HG02678 (cell line): ENCODE data around the gene MYOC.
A peak's percentile ranks its signal among the peaks of the same experiment; 100 is the strongest.
"Not testable (repeated sequence)": the region's sequence is repeated elsewhere in the genome, so short reads cannot be mapped to it uniquely, and the experiment has no call there.

Experiments used
- ATAC-seq: cut with Tn5 transposase; IDR thresholded peaks from one replicate; pipeline ENCODE4 v1.9.1; 2021; ENCODE audit warnings: mild to moderate bottlenecking, moderate library complexity; ENCODE audit not compliant: unreplicated experiment

MYOC gene

GRCh38 chr1:171611306-171611705 lies 41.2 kb downstream of the MYOC start:
- no peak for ATAC-seq

DNA sequence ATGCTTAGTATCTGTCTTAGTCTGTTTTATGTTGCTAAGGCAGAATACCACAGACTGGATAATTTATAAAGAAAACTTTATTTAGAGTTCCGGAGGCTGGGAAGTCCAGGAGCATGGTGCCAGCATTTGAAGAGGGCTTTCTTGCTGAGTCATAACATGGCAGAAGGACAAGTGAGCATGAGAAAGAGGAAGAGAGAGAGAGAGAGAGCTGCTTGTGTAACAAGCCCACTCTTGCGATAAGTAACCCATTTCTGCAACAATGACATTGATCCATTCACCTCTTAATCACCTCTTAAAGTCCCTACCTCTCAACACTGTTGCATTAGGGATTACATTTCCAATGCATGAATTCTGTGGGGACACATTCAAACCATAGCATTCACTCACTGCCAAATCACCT lies 42.1 kb downstream of the MYOC start:
- ATAC-seq = peak; percentile 42

GRCh38 chr1:171606402-171606941 lies 46.0 kb downstream of the MYOC start:
- ATAC-seq = peak; percentile 70

DNA sequence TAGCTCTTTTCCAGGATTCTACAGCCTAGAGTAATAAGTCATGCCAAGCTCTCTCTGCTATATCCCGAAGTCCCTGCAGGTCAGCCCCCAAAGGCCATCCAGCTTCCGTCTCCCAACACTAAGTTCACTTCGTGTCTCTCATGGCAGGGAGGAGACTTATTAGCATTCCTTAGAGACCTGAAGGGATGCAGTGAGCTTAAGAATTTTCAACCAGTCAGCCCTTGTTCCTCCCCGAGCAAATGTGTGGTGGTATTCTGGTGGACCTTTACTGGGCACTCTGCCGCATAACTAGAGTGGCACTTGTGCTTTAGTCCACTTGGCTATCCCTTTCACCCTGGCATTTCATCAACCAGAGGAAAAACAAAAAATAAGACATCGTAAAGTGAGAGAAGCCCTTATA lies 49.4 kb downstream of the MYOC start:
- not testable (repeated sequence) for ATAC-seq

DNA sequence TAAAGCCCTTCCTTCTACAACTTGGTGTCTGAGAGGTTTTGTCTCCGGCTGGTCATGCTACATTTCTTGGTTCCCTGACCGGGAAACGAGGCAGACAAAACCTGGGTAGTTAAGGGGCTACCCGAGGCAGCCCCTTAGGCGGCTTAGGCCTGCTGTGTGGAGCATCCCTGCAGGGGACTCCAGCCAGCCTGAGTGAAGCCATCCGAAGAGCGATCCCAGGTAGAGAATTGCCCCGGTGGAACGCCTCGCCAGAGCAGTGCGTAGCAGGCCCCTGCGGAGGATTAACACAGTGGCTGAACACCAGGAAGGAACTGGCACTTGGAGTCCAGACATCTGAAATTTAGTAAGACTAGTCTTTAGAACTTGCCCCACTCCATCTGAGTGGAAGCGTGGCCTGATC lies 51.6 kb downstream of the MYOC start:
- ATAC-seq = no peak

DNA sequence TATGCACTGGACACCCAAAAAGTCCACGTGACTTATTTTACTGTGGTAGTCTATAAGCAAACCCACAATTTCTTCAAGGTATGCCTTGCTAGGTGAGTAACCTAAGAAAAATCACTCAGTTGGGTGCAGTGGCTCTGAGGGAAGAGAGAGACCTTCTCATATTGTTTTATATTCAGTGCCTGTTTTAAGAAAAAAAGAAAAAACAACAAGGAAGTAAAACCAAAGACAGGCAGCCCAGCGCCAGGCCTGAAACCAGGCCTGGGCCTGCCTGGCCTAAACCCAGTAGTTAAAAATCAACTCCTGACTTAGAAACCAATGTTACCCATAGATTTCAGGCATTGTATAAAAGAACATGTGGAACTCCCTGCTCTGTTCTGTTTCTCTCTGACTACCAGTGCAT lies 52.2 kb downstream of the MYOC start:
- ATAC-seq = not testable (repeated sequence)

DNA sequence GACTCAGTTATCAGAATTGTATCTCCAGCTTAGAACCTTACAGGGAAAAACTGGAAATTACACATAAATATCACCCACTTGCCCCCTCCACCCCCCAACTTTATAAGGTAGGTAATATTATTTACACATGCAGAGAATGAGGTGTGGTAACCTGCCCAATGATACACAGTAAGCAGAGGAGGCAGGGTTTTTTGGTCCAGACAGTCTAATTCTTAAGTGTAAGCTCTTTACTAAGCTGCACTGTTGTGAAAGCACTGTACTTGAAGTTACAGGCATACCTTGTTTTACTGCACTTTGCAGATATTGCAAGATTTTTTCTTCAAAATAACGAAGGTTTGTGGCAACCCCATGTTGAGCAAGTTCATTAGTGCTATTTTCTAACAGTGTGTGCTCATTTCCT lies 55.3 kb downstream of the MYOC start:
- ATAC-seq = no peak

- ATAC-seq = no peak
These were observed 55.8 kb downstream of the MYOC start for GRCh38 chr1:171596705-171597104.

- ATAC-seq = no peak
These were observed 56.4 kb downstream of the MYOC start for GRCh38 chr1:171596119-171596518.

DNA sequence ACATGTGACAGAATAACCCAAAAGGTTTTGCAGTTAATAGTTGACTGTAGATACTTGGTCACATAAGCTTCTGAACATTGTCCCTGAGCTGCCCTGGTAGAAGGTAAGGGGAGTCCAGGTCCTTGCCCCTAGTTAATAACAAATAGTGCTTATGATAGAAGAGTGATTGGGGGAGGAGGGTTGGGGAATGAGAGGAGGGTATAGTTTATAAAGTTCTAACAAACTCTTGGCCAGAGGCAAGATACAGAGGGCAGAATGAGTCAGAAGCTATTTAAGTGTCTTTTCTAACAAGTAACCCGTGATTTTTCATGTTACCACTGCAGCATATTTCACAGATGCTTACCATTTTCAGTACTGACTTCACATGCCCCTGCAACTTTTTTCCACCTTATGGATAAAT lies 57.2 kb downstream of the MYOC start:
- no peak for ATAC-seq

DNA sequence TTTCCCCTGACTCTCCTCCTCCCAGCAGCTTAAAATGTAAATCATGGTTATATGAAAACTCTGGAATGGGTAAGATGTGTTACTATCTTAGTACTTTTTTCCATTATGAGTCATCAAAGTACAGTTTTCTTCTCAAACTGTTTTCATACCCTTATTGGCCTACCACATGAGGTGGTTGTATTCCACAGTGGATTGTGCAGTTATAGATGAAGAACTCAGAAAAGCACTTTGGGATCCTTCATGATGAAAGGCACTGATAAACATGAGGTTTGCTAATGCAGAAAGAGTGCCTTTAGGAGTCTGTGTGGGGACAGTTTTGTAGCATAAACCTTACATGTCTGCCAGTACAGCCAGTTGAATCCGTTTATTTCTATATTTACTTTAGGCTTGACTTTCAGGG lies 62.5 kb downstream of the MYOC start:
- ATAC-seq = no peak

GRCh38 chr1:171588230-171588629 lies 64.3 kb downstream of the MYOC start:
- no peak for ATAC-seq

- no peak for ATAC-seq
These were observed 66.8 kb downstream of the MYOC start for GRCh38 chr1:171585715-171586114.
